Retina (tissue), 1 donor: Measurements from ENCODE around the gene GLRX3.

ENCODE experiments used
- DNase-seq: peaks from one replicate; pipeline ENCODE4 v3.0.0-alpha.2; 2016

The GLRX3 gene

GRCh38 chr10:130138479-130138866, 2.3 kb downstream of the GLRX3 start:
- no peak for DNase-seq

- no peak for DNase-seq
Measured at GRCh38 chr10:130140425-130140824, 4.2 kb downstream of the GLRX3 start.

- no peak for DNase-seq
Measured at GRCh38 chr10:130141038-130141437, 4.8 kb downstream of the GLRX3 start.

- DNase-seq = no peak
Measured at GRCh38 chr10:130141460-130141859, 5.3 kb downstream of the GLRX3 start.

GRCh38 chr10:130141878-130142277, 5.7 kb downstream of the GLRX3 start:
- DNase-seq = no peak

GRCh38 chr10:130146042-130146441, 9.9 kb downstream of the GLRX3 start:
- no peak for DNase-seq

GRCh38 chr10:130159192-130159794, 23.1 kb downstream of the GLRX3 start:
- no peak for DNase-seq

GRCh38 chr10:130160775-130161174, 24.6 kb downstream of the GLRX3 start:
- no peak for DNase-seq

- no peak for DNase-seq
Measured at GRCh38 chr10:130161331-130161730, 25.1 kb downstream of the GLRX3 start.

- DNase-seq = no peak
Measured at GRCh38 chr10:130167193-130167592, 31.0 kb downstream of the GLRX3 start.

GRCh38 chr10:130167707-130168106, 31.5 kb downstream of the GLRX3 start:
- DNase-seq = no peak

- DNase-seq = peak; percentile 18
Measured at GRCh38 chr10:130169136-130169859, 33.1 kb downstream of the GLRX3 start.

- DNase-seq = no peak
Measured at GRCh38 chr10:130171196-130171595, 35.0 kb downstream of the GLRX3 start.

- DNase-seq = no peak
Measured at GRCh38 chr10:130174328-130174727, 38.1 kb downstream of the GLRX3 start.

- no peak for DNase-seq
Measured at GRCh38 chr10:130175074-130175473, 38.9 kb downstream of the GLRX3 start.

GRCh38 chr10:130177250-130177649, 41.1 kb downstream of the GLRX3 start:
- DNase-seq = no peak

- DNase-seq = peak; percentile 64
Measured at GRCh38 chr10:130179640-130180039, 43.4 kb downstream of the GLRX3 start.

GRCh38 chr10:130180416-130180815, 44.2 kb downstream of the GLRX3 start:
- DNase-seq = no peak

GRCh38 chr10:130181858-130182257, 45.7 kb downstream of the GLRX3 start:
- no peak for DNase-seq

- no peak for DNase-seq
Measured at GRCh38 chr10:130185591-130185990, 49.4 kb downstream of the GLRX3 start.

- no peak for DNase-seq
Measured at GRCh38 chr10:130188195-130189175, 52.3 kb downstream of the GLRX3 start.

GRCh38 chr10:130189608-130190054, 53.4 kb downstream of the GLRX3 start:
- DNase-seq = no peak

GRCh38 chr10:130190055-130190736, 54.0 kb downstream of the GLRX3 start:
- DNase-seq = peak; percentile 99
